IMR-90 (cell line): ENCODE results near the gene EXOC6B. TPM values are rescaled to one million over a fixed set of nuclear protein-coding genes. Genes with fewer than 3 reads are reported as not detected.

Experiments
- ATAC-seq: fragments of 200-7000 bp; cut with Tn5 transposase; 2 replicates; pipeline ENCODE4 v1.9.1; 2020; ENCODE audit warnings: low read depth, mild to moderate bottlenecking, moderate library complexity
- BruUV-seq: library from RNA; stranded (reverse); fragments of 400-500 nt; replicated peaks from 2 replicates; lab custom pipeline; 2021; lab: Mats Ljungman, UMichigan
- CTCF ChIA-PET: fragments of 300-600 bp; formaldehyde crosslinking; extraction: SDS; loops from one replicate; lab custom pipeline; 2021; ENCODE audit warnings: antibody characterized with exemption; lab: Yijun Ruan, JAX
- POLR2A ChIA-PET: fragments of 300-600 bp; sonication (Branson Sonifier 250); formaldehyde crosslinking; loops from one replicate; lab custom pipeline; 2022; ENCODE audit warnings: antibody characterized with exemption; ENCODE audit not compliant: unreplicated experiment; lab: Charles Lee
- DNase-seq: peaks from one replicate; pipeline ENCODE4 v3.0.0; 2013
- H2AFZ ChIP-seq: replicated peaks from 2 replicates; pipeline ENCODE3; 2013; ENCODE audit warnings: low read length, mild to moderate bottlenecking; ENCODE audit not compliant: poor library complexity
- H2AK5ac ChIP-seq: 2 replicates; pipeline ENCODE4 v1.6.1; 2013; ENCODE audit warnings: low read depth, low read length, inconsistent platforms
- H2AK9ac ChIP-seq: replicated peaks from 2 replicates; pipeline ENCODE3; 2013; ENCODE audit warnings: mild to moderate bottlenecking, low read depth, low read length, moderate library complexity; ENCODE audit not compliant: poor library complexity
- H2BK120ac ChIP-seq: 2 replicates; pipeline ENCODE4 v1.6.1; 2013; ENCODE audit warnings: low read depth, low read length, inconsistent platforms
- H2BK15ac ChIP-seq: 3 replicates; pipeline ENCODE4 v1.6.1; 2013; ENCODE audit warnings: low read depth, low read length, inconsistent platforms
- H2BK20ac ChIP-seq: 2 replicates; pipeline ENCODE4 v1.6.1; 2013; ENCODE audit warnings: low read depth, mild to moderate bottlenecking, inconsistent platforms, low read length, moderate library complexity
- H2BK5ac ChIP-seq: 2 replicates; pipeline ENCODE4 v1.6.1; 2013; ENCODE audit warnings: mild to moderate bottlenecking, low read depth, low read length, inconsistent platforms; ENCODE audit not compliant: poor library complexity, severe bottlenecking
- H3K14ac ChIP-seq: replicated peaks from 2 replicates; pipeline ENCODE4 v1.6.1; 2013; ENCODE audit warnings: low read depth, low read length, inconsistent platforms
- H3K18ac ChIP-seq: 2 replicates; pipeline ENCODE4 v1.6.1; 2013; ENCODE audit warnings: low read depth, low read length, control low read depth
- H3K23ac ChIP-seq: 2 replicates; pipeline ENCODE4 v1.6.1; 2013; ENCODE audit warnings: low read depth, low read length, inconsistent platforms
- H3K27ac ChIP-seq: 2 replicates; pipeline ENCODE4 v1.5.1; 2013; ENCODE audit warnings: mild to moderate bottlenecking, control low read depth, low read length; ENCODE audit not compliant: insufficient read depth
- H3K27me3 ChIP-seq: 2 replicates; pipeline ENCODE4 v1.6.1; 2013; ENCODE audit warnings: low read length; ENCODE audit not compliant: control insufficient read depth, insufficient read depth
- H3K36me3 ChIP-seq: 2 replicates; pipeline ENCODE4 v1.6.1; 2013; ENCODE audit warnings: low read length, mixed read lengths; ENCODE audit not compliant: control insufficient read depth, insufficient read depth
- H3K4ac ChIP-seq: 2 replicates; pipeline ENCODE4 v1.6.1; 2013; ENCODE audit warnings: low read depth, low read length, inconsistent platforms
- H3K4me1 ChIP-seq: 2 replicates; pipeline ENCODE4 v1.6.1; 2013; ENCODE audit warnings: low read length, mixed read lengths; ENCODE audit not compliant: control insufficient read depth, insufficient read depth
- H3K4me2 ChIP-seq: 2 replicates; pipeline ENCODE4 v1.6.1; 2013; ENCODE audit warnings: low read depth, mild to moderate bottlenecking, control low read depth, low read length, moderate library complexity
- H3K4me3 ChIP-seq: 2 replicates; pipeline ENCODE4 v1.5.1; 2013; ENCODE audit warnings: low read depth, mild to moderate bottlenecking, control low read depth, low read length, moderate library complexity; ENCODE audit not compliant: insufficient read depth
- H3K56ac ChIP-seq: 2 replicates; pipeline ENCODE4 v1.6.1; 2013; ENCODE audit warnings: low read length, inconsistent platforms; ENCODE audit not compliant: insufficient read depth; ENCODE audit errors: extremely low read depth
- H3K79me1 ChIP-seq, 2 experiments: 2 replicates each; pipeline ENCODE4 v1.6.1; 2013; ENCODE audit warnings: low read length in 2 of 2, inconsistent platforms in 1 of 2, low read depth in 1 of 2
- H3K9ac ChIP-seq: 2 replicates; pipeline ENCODE4 v1.6.1; 2013; ENCODE audit warnings: low read depth, low read length, control low read depth
- H3K9me1 ChIP-seq: 2 replicates; pipeline ENCODE4 v1.6.1; 2013; ENCODE audit warnings: low read length, inconsistent platforms; ENCODE audit not compliant: insufficient read depth
- H3K9me3 ChIP-seq: 2 replicates; pipeline ENCODE4 v1.6.1; 2013; ENCODE audit warnings: low read length; ENCODE audit not compliant: control insufficient read depth, insufficient read depth
- H4K20me1 ChIP-seq: 2 replicates; pipeline ENCODE4 v1.6.1; 2013; ENCODE audit warnings: low read length, inconsistent platforms; ENCODE audit not compliant: insufficient read depth
- H4K5ac ChIP-seq: 2 replicates; pipeline ENCODE4 v1.6.1; 2013; ENCODE audit warnings: mild to moderate bottlenecking, low read depth, low read length, control low read depth
- H4K8ac ChIP-seq, 2 experiments: 2 replicates each; pipeline ENCODE4 v1.6.1; 2013; ENCODE audit warnings: low read depth in 2 of 2, low read length in 2 of 2, control low read depth in 1 of 2, inconsistent platforms in 1 of 2
- H4K91ac ChIP-seq: 2 replicates; pipeline ENCODE4 v1.6.1; 2013; ENCODE audit warnings: low read depth, low read length, inconsistent platforms; ENCODE audit not compliant: insufficient read depth
- BHLHE40 ChIP-seq: fragments of 150-350 bp; IDR thresholded peaks from 2 replicates; pipeline ENCODE4 v1.6.1; 2016; ENCODE audit warnings: mild to moderate bottlenecking, low read depth, low read length
- CEBPB ChIP-seq: IDR thresholded peaks from 2 replicates; pipeline ENCODE4 v1.6.1; 2012; ENCODE audit warnings: low read depth, low read length, improper control_type of control experiment
- CHD1 ChIP-seq: IDR thresholded peaks from 2 replicates; pipeline ENCODE4 v1.6.1; 2012; ENCODE audit warnings: low read depth, low read length, improper control_type of control experiment
- NFE2L2 ChIP-seq: fragments of 150-350 bp; IDR thresholded peaks from 2 replicates; pipeline ENCODE4 v1.6.1; 2016; ENCODE audit warnings: low read depth, mild to moderate bottlenecking, low read length
- RAD21 ChIP-seq: IDR thresholded peaks from 2 replicates; pipeline ENCODE4 v1.6.1; 2012; ENCODE audit warnings: low read length, improper control_type of control experiment
- SMC3 ChIP-seq: fragments of 150-350 bp; IDR thresholded peaks from 2 replicates; pipeline ENCODE4 v1.6.1; 2016; ENCODE audit warnings: low read depth, mild to moderate bottlenecking, antibody characterized with exemption, low read length, moderate library complexity
- WGBS, 2 experiments: methylation state at CpG; one replicate each; pipeline versions ENCODE4 v1.1.5 to v1.1.7; 2013; ENCODE audit warnings: missing lambda C conversion rate in 2 of 2; ENCODE audit not compliant: insufficient read length in 1 of 2; ENCODE audit errors: extremely low coverage in 2 of 2; 5-methylcytosine and 5-hydroxymethylcytosine counted together
- dilution Hi-C: fragments of 300-500 bp; cut with HindIII; formaldehyde crosslinking; loops from one replicate; pipeline ENCODE4 v1.14.3; 2018; ENCODE audit warnings: low sequenced_read_pairs; ENCODE audit not compliant: unreplicated experiment
- in situ Hi-C: fragments of 300-500 bp; cut with MboI; formaldehyde crosslinking; loops from 3 replicates; pipeline ENCODE4 v1.14.3; 2019; ENCODE audit warnings: low sequenced_read_pairs, inconsistent platforms, mixed read lengths
- intact Hi-C: fragments of 100-400 bp; cut with micrococcal nuclease; formaldehyde crosslinking; loops from 2 replicates; pipeline ENCODE4 v1.10.0; 2022
- polyA plus RNA-seq, 3 experiments: library from polyadenylated mRNA; depleted of rRNA; stranded (reverse); fragments of >200 nt; gene quantifications; 2 replicates each; pipeline ENCODE4 v1.2.3, GENCODE V29; 2012; ENCODE audit warnings: low replicate concordance in 1 of 3
- total RNA-seq: library from RNA; depleted of rRNA; stranded (reverse); fragments of >200 nt; gene quantifications from 2 replicates; pipeline ENCODE4 v1.2.3, GENCODE V29; 2012
- TF ChIP-seq, protein P1 (sequence below): conservative IDR thresholded peaks from 2 replicates; pipeline ENCODE4 v1.5.1; 2012; ENCODE audit warnings: mild to moderate bottlenecking, low read depth, low read length, improper control_type of control experiment

Gene EXOC6B
- total and polyA plus RNA-seq, 2 of the 4 experiments (the other 2 are of a cell fraction): 10.2 to 29.4 TPM

DNA sequence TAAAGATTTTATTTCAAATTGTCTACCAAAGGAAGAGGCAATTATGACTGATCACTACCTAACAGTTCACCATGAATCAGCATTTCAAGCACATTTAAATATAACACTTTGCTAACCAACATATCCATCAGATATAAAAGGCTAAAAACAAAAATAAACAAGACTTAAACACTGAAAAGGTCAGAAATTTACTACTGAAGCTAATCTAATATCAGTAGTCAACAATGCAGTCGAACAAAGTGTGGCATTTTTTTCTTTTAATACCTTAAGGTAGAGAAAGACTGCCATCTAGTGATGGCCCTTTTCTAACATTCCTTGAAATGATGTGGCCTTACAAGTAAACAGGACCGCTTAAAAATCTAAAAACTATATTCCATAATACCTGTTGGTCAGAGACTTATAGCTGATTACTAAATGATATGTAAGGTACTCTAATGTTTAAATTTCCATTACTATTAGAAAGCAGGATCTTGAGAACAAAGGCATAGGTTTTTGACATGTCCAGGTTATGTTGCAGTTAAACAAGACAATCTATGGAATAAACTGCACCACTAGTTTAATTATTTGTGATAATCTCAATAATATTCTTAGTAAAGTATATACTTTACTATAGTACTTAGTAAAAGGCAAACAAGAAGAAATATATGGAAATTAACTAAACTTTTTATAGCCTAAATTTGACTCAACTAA lies 80.0 kb downstream of the EXOC6B start:
- Histone ChIP-seq H3K4me1 (no peaks in the 10 kb centered on the region), H3K23ac (no peak overlapping the region), H2BK120ac (no peak overlapping the region), H3K4me3 (no peak overlapping the region), H2BK5ac (no peak overlapping the region), H3K18ac (no peak overlapping the region), H4K8ac (no peak overlapping the region), H3K27ac (no peak overlapping the region), H2AK5ac (no peak overlapping the region), H3K4ac (no peak overlapping the region), H2BK20ac (no peak overlapping the region), H3K4me2 (no peak overlapping the region; the same call in 1 of the 2 replicates), H4K91ac (no peak overlapping the region), H2AFZ (no peak overlapping the region), H4K5ac (no peak overlapping the region), H2BK15ac (no peak overlapping the region), H3K27me3 (no peaks in the 10 kb centered on the region), H4K20me1 (no peaks in the 10 kb centered on the region; the same call in 1 of the 2 replicates), H3K56ac (no peak overlapping the region), H3K79me1 (peaks cover 6 to 7% of the 10 kb centered on the region in 2 experiments; a peak in 1 of 4 replicates), H3K14ac (no peak overlapping the region), H3K9ac (no peak overlapping the region), H2AK9ac (no peak overlapping the region), H3K9me1 (no peaks in the 10 kb centered on the region), H3K9me3 (no peaks in the 10 kb centered on the region), H3K36me3 (0 out of 2 replicates have a peak, but pooled peaks cover 2% of the 10 kb centered on the region)
- WGBS, 2 experiments: no CpG with 5 or more reads among the region's 2 CpGs
- no peak for TF ChIP-seq BHLHE40
- no peak for TF ChIP-seq CEBPB
- TF ChIP-seq NFE2L2: no peak
- TF ChIP-seq SMC3: peak; percentile 66
- TF ChIP-seq RAD21: peak; percentile 82
- TF ChIP-seq, protein P1, sequence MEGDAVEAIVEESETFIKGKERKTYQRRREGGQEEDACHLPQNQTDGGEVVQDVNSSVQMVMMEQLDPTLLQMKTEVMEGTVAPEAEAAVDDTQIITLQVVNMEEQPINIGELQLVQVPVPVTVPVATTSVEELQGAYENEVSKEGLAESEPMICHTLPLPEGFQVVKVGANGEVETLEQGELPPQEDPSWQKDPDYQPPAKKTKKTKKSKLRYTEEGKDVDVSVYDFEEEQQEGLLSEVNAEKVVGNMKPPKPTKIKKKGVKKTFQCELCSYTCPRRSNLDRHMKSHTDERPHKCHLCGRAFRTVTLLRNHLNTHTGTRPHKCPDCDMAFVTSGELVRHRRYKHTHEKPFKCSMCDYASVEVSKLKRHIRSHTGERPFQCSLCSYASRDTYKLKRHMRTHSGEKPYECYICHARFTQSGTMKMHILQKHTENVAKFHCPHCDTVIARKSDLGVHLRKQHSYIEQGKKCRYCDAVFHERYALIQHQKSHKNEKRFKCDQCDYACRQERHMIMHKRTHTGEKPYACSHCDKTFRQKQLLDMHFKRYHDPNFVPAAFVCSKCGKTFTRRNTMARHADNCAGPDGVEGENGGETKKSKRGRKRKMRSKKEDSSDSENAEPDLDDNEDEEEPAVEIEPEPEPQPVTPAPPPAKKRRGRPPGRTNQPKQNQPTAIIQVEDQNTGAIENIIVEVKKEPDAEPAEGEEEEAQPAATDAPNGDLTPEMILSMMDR: peak; percentile 79
- TF ChIP-seq CHD1: no peak
- ATAC-seq (peak; percentile 85), DNase-seq (peak; percentile 78)
- CTCF ChIA-PET: interaction anchor here (1.1 to 2.1 kb wide), 3 partner anchors 117 to 595 kb away, joined by 3 to 6 read pairs (median 6); no protein-coding TSS in a partner anchor
- in situ Hi-C loops: loop anchor here (10.0 to 25.0 kb wide), 4 partner anchors 161 to 1209 kb away; no protein-coding TSS in a partner anchor
- POLR2A ChIA-PET: no interaction called here
- BruUV-seq: no TSS peak
- dilution Hi-C loops: no loop called here
- intact Hi-C loops: loop anchor here (2.0 to 10.0 kb wide), 7 partner anchors 167 to 1134 kb away; no protein-coding TSS in a partner anchor
